Ascending aorta (tissue), 2 donors: ENCODE results near the gene CST4. TPM values are rescaled to one million over a fixed set of nuclear protein-coding genes. Genes with fewer than 3 reads are reported as not detected.
"Not testable (repeated sequence)": the region's sequence is repeated elsewhere in the genome, so short reads cannot be mapped to it uniquely, and the experiment has no call there.

Experiments used
- DNase-seq, 2 donors: peaks; one replicate each; pipeline ENCODE4 v3.0.0-alpha.2; 2019; ENCODE audit warnings: low spot score in 2 of 2
- H3K27ac ChIP-seq, 2 donors: fragments of 200-600 bp; sonication (generic); one replicate each; pipeline ENCODE4 v1.5.1; 2016 to 2017; ENCODE audit warnings: mild to moderate bottlenecking in 1 of 2
- H3K27me3 ChIP-seq: fragments of 200-600 bp; sonication (generic); one replicate; pipeline ENCODE4 v1.5.1; 2017
- H3K36me3 ChIP-seq, 2 donors: fragments of 200-600 bp; sonication (generic); one replicate each; pipeline ENCODE4 v1.5.1; 2016
- H3K4me1 ChIP-seq, 2 donors: fragments of 200-600 bp; sonication (generic); one replicate each; pipeline ENCODE4 v1.5.1; 2016 to 2017; ENCODE audit warnings: mild to moderate bottlenecking in 1 of 2
- H3K4me3 ChIP-seq, 2 donors: fragments of 200-600 bp; sonication (generic); one replicate each; pipeline ENCODE4 v1.5.1; 2016 to 2017; ENCODE audit warnings: mild to moderate bottlenecking in 1 of 2
- H3K9me3 ChIP-seq, 2 donors: fragments of 200-600 bp; sonication (generic); one replicate each; pipeline ENCODE4 v1.5.1; 2016
- intact Hi-C: fragments of 100-400 bp; cut with DNase I; formaldehyde crosslinking; loops from one replicate; pipeline ENCODE4 v1.15.1; 2023
- total RNA-seq: library from RNA; depleted of rRNA; stranded (reverse); fragments of >200 nt; gene quantifications from one replicate; pipeline ENCODE4 v1.1.0, GENCODE V29; 2016
- TF ChIP-seq, protein P1 (sequence below), 3 experiments: fragments of 200-600 bp in 2 of 3; fragments of 450-650 bp in 1 of 3; sonication (generic) in 2 of 3; IDR thresholded peaks; one replicate each; pipeline ENCODE4 v1.5.1; 2016 to 2019; ENCODE audit warnings: antibody characterized with exemption in 3 of 3, mild to moderate bottlenecking in 1 of 3, moderate library complexity in 1 of 3

The CST4 gene
- total RNA-seq, 1 donor from 2014 or later = not detected

DNA sequence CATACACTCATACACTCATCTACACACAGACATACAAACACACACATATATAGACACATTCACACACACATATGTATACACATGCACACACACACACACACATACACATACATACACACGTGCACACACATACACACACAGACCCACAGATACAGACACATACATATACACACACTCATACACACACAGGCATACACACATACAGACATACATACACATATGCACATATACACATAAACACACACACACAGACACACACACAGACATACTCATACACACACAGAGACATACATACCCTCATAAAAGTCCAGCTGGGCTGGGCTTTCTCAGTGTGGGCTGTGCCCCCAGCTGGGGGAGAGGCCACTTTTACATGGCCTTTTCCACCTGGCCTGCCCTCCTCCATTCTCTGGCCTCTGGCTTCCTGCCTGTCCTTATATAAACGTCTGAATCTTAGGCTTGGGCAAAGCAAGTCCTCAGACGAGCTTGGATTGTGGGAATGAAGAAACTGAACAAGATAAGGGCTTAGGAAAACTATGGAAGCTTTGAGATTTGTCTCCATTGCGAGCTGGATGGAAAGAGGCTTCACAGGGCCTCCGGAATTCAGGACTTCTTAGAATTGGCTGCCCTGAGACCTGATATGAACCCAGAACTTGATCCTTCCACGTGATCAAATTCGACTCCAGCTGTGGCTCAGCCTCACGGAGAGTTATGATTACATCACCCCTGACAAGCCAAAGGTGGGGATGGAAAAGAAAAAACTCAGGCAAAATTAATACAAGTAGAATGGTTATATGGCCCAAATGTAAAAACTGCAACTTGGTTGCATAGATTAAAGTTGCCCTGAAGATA is 28.6 kb downstream of the CST4 start:
- Histone ChIP-seq H3K27ac (peak overlapping the region in 1 of 2 donors; percentile 23), H3K36me3 (no peaks in the 10 kb centered on the region), H3K27me3 (no peaks in the 10 kb centered on the region), H3K9me3 (no peaks in the 10 kb centered on the region), H3K4me3 (no peak overlapping the region), H3K4me1 (peaks cover 0 to 2% of the 10 kb centered on the region in 2 donors)
- DNase-seq = no peak
- intact Hi-C loops = loop anchor here (5.0 kb wide), 1 partner anchor 53 kb away; the partner anchor contains the start of gene CST9
- TF ChIP-seq, protein P1, sequence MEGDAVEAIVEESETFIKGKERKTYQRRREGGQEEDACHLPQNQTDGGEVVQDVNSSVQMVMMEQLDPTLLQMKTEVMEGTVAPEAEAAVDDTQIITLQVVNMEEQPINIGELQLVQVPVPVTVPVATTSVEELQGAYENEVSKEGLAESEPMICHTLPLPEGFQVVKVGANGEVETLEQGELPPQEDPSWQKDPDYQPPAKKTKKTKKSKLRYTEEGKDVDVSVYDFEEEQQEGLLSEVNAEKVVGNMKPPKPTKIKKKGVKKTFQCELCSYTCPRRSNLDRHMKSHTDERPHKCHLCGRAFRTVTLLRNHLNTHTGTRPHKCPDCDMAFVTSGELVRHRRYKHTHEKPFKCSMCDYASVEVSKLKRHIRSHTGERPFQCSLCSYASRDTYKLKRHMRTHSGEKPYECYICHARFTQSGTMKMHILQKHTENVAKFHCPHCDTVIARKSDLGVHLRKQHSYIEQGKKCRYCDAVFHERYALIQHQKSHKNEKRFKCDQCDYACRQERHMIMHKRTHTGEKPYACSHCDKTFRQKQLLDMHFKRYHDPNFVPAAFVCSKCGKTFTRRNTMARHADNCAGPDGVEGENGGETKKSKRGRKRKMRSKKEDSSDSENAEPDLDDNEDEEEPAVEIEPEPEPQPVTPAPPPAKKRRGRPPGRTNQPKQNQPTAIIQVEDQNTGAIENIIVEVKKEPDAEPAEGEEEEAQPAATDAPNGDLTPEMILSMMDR (IDR thresholded peaks at IDR 0.05) = no peak

DNA sequence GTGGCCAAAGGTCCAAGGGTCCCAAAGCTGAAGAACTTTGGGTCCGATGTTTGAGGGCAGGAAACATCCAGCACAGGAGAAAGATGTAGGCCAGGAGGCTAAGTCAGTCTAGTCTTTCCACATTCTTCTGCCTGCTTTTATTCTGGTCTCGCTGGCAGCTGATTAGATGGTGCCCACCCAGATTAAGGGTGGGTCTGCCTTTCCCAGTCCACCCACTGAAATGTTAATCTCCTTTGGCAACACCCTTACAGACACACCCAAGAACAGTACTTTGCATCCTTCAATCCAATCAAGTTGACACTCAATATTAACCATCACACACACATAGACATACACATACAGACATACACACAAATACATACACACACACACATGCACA is 29.2 kb downstream of the CST4 start:
- not testable (repeated sequence) for H3K36me3 ChIP-seq, H3K4me3 ChIP-seq, H3K4me1 ChIP-seq, DNase-seq, H3K27ac ChIP-seq, H3K27me3 ChIP-seq, H3K9me3 ChIP-seq
- intact Hi-C loops = loop anchor here (5.0 kb wide), 1 partner anchor 52 kb away; the partner anchor contains the start of gene CST9

DNA sequence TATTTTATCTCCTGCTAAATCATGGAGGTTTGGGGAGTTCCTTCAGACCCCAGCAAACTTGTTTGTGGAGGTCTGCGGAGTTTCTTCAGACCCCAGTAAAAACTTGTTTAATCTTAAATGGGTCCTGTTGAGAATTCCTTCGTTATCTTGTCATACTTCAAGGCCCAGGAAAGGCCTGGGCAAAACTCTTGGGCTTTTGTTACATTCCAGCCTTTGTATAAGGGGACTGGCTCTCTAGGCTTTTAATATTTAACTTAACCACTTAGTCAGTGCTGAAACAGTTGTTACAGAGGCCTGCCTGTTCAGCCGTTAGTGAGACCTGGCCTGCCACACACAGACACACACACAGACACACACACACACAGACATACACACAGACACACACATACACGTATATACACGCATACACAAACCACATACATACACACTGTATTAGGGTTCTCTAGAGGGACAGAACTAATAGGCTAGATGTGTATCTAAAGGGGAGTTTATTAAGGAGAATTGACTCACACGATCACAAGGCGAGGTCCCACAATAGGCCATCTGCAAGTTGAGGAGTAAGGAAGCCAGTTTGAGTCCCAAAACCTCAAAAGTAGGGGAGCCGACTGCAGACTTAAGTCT is 29.7 kb downstream of the CST4 start:
- Histone ChIP-seq H3K27ac (no peak overlapping the region), H3K4me3 (no peak overlapping the region), H3K36me3 (no peaks in the 10 kb centered on the region), H3K27me3 (no peaks in the 10 kb centered on the region), H3K9me3 (no peaks in the 10 kb centered on the region), H3K4me1 (peaks cover 0 to 2% of the 10 kb centered on the region in 2 donors)
- intact Hi-C loops = loop anchor here (5.0 kb wide), 1 partner anchor 52 kb away; the partner anchor contains the start of gene CST9
- TF ChIP-seq, protein P1 (IDR thresholded peaks at IDR 0.05) = no peak
- DNase-seq = no peak

DNA sequence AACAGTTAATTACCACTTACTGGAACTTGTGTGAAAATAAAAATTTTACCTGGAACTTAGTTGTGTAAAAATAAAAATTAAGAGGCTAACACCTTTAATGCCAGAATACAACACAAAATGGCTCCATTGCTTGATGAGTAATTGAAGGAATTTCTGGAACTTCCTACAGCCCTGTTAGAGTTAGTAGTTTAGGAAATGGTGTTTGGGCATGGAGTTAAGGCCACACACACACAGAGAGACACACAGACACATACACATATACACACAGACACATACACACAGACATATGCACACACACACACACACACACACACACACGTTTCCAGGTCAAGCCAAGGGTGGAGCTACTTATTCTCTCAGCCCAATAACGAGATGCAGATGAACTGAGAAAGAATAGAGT is 30.5 kb downstream of the CST4 start:
- TF ChIP-seq, protein P1 (IDR thresholded peaks at IDR 0.05) = no peak
- Histone ChIP-seq H3K4me3 (no peak overlapping the region), H3K4me1 (peaks cover 0 to 2% of the 10 kb centered on the region in 2 donors), H3K27me3 (no peaks in the 10 kb centered on the region), H3K36me3 (no peaks in the 10 kb centered on the region), H3K9me3 (no peaks in the 10 kb centered on the region), H3K27ac (no peak overlapping the region)
- intact Hi-C loops = loop anchor here (5.0 kb wide), 1 partner anchor 51 kb away; the partner anchor contains the start of gene CST9
- no peak for DNase-seq

DNA sequence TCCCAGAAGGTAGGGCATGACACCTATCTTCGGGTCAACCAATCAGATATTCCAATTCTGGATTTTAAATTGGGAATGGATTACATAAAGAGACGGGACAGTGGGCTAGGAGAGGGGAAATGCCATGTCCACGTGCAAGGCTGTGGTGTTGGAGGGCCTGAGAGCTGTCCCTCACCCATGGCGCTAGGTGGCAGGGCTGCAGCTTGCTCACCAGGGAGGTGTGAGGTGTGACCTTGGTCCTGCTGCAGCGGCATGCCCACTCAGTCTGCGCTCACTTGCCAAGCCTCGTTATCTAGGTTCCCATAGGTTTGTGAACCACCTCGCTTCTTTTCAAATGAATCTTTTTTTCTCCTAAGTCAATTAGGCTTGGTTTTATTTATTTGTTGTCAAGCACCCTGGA is 31.6 kb downstream of the CST4 start:
- no peak for DNase-seq
- H3K9me3 ChIP-seq = no peaks in the 10 kb centered on the region
- no peak overlapping the region for H3K4me3 ChIP-seq
- no peaks in the 10 kb centered on the region for H3K27me3 ChIP-seq
- no peak overlapping the region for H3K27ac ChIP-seq
- peaks cover 0 to 2% of the 10 kb centered on the region in 2 donors for H3K4me1 ChIP-seq
- intact Hi-C loops = loop anchor here (5.0 kb wide), 1 partner anchor 50 kb away; the partner anchor contains the start of gene CST9
- TF ChIP-seq, protein P1 (IDR thresholded peaks at IDR 0.05) = no peak
- no peaks in the 10 kb centered on the region for H3K36me3 ChIP-seq

DNA sequence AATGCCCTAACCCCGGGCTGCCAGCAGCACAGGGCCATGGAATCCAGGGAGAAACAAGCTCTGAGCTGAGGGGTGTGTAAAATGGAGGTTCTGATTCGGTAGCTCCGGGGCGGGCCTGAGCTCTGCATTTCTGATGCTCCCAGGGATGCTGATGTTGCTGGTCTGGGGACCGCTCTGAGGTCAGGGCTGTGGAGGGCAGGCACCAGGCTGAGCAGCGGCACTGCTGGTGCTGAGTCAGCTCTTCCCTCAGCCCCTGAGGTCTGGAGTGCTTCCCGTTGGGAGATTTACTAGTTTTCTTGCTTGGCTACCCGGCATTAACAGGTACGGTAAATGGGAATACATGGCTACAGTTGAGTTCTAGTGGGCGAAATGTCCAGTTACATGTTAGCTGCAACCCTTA is 32.5 kb downstream of the CST4 start:
- TF ChIP-seq, protein P1 (IDR thresholded peaks at IDR 0.05) = no peak
- Histone ChIP-seq H3K4me3 (no peak overlapping the region), H3K9me3 (no peaks in the 10 kb centered on the region), H3K27ac (peak overlapping the region; percentile 35 to 52), H3K4me1 (peaks cover 0 to 2% of the 10 kb centered on the region in 2 donors), H3K36me3 (no peaks in the 10 kb centered on the region), H3K27me3 (no peaks in the 10 kb centered on the region)
- intact Hi-C loops = loop anchor here (5.0 kb wide), 1 partner anchor 49 kb away; the partner anchor contains the start of gene CST9
- no peak for DNase-seq
